ENCODE measurements around the gene ABHD2.
A peak's percentile ranks its signal among the peaks of the same experiment; 100 is the strongest.
"Not testable (repeated sequence)": the region's sequence is repeated elsewhere in the genome, so short reads cannot be mapped to it uniquely, and the experiment has no call there.

The ABHD2 gene

GRCh38 chr15:89101302-89102193 lies 13.3 kb downstream of the ABHD2 start:
- peak; percentile 97 for DNase-seq

GRCh38 chr15:89103481-89104171 lies 15.4 kb downstream of the ABHD2 start:
- DNase-seq: no peak

- no peak for DNase-seq
Measured at GRCh38 chr15:89104172-89104564, 15.9 kb downstream of the ABHD2 start.

- peak; percentile 68 for DNase-seq
Measured at GRCh38 chr15:89105147-89105546, 16.9 kb downstream of the ABHD2 start.

- DNase-seq: no peak
Measured at GRCh38 chr15:89106200-89106599, 17.9 kb downstream of the ABHD2 start.

- DNase-seq: no peak
Measured at GRCh38 chr15:89107984-89108383, 19.7 kb downstream of the ABHD2 start.

- no peak for DNase-seq
Measured at GRCh38 chr15:89108835-89109234, 20.6 kb downstream of the ABHD2 start.

- no peak for DNase-seq
Measured at GRCh38 chr15:89109238-89109637, 21.0 kb downstream of the ABHD2 start.

- DNase-seq: no peak
Measured at GRCh38 chr15:89110060-89110459, 21.8 kb downstream of the ABHD2 start.

- DNase-seq: no peak
Measured at GRCh38 chr15:89111352-89111751, 23.1 kb downstream of the ABHD2 start.

- no peak for DNase-seq
Measured at GRCh38 chr15:89111961-89112340, 23.7 kb downstream of the ABHD2 start.

- peak; percentile 21 for DNase-seq
Measured at GRCh38 chr15:89112341-89112971, 24.2 kb downstream of the ABHD2 start.

- no peak for DNase-seq
Measured at GRCh38 chr15:89113296-89114024, 25.2 kb downstream of the ABHD2 start.

- no peak for DNase-seq
Measured at GRCh38 chr15:89114990-89115389, 26.7 kb downstream of the ABHD2 start.

- DNase-seq: no peak
Measured at GRCh38 chr15:89115547-89115946, 27.3 kb downstream of the ABHD2 start.

GRCh38 chr15:89116404-89116803 lies 28.1 kb downstream of the ABHD2 start:
- no peak for DNase-seq

- DNase-seq: no peak
Measured at GRCh38 chr15:89117790-89118189, 29.5 kb downstream of the ABHD2 start.

GRCh38 chr15:89118481-89118989 lies 30.3 kb downstream of the ABHD2 start:
- DNase-seq: no peak

GRCh38 chr15:89119489-89120478 lies 31.5 kb downstream of the ABHD2 start:
- DNase-seq: no peak

GRCh38 chr15:89120479-89121000 lies 32.3 kb downstream of the ABHD2 start:
- DNase-seq: not testable (repeated sequence)

GRCh38 chr15:89121414-89121813 lies 33.2 kb downstream of the ABHD2 start:
- DNase-seq: no peak
